ENCODE results near the gene SAMD14.

SAMD14 gene

GRCh38 chr17:50123649-50124349, 6.2 kb downstream of the SAMD14 start:
- peaks cover 10 to 14% of the 10 kb centered on the region in 2 donors for H3K4me1 Mint-ChIP-seq
- no peak for ATAC-seq (replicated peaks)
- H3K4me3 Mint-ChIP-seq: no peak overlapping the region
- peaks cover 0 to 3% of the 10 kb centered on the region in 2 donors for H3K36me3 Mint-ChIP-seq
- peaks cover 0 to 2% of the 10 kb centered on the region in 2 donors for H3K9me3 Mint-ChIP-seq
- H3K27ac Mint-ChIP-seq: no peak overlapping the region
- DNase-seq: no peak
- peaks cover 20 to 32% of the 10 kb centered on the region in 2 donors for H3K27me3 Mint-ChIP-seq

GRCh38 chr17:50122945-50123344, 7.0 kb downstream of the SAMD14 start:
- H3K36me3 Mint-ChIP-seq: no peaks in the 10 kb centered on the region
- DNase-seq: no peak
- no peaks in the 10 kb centered on the region for H3K9me3 Mint-ChIP-seq
- ATAC-seq (replicated peaks): no peak
- H3K4me1 Mint-ChIP-seq: peaks cover 4 to 6% of the 10 kb centered on the region in 2 donors
- no peak overlapping the region for H3K27ac Mint-ChIP-seq
- H3K27me3 Mint-ChIP-seq: peaks cover 15 to 32% of the 10 kb centered on the region in 2 donors
- H3K4me3 Mint-ChIP-seq: no peak overlapping the region

GRCh38 chr17:50120475-50121253, 9.3 kb downstream of the SAMD14 start:
- Mint-ChIP-seq H3K4me3 (no peak overlapping the region), H3K9me3 (no peaks in the 10 kb centered on the region), H3K27ac (no peak overlapping the region), H3K36me3 (peaks cover 0 to 2% of the 10 kb centered on the region in 2 donors), H3K4me1 (peaks cover 5 to 8% of the 10 kb centered on the region in 2 donors), H3K27me3 (peaks cover 25 to 49% of the 10 kb centered on the region in 2 donors)
- DNase-seq (no peak), ATAC-seq (replicated peaks) (no peak)

- H3K27me3 Mint-ChIP-seq: peaks cover 35 to 67% of the 10 kb centered on the region in 2 donors
- no peak overlapping the region for H3K4me3 Mint-ChIP-seq
- H3K9me3 Mint-ChIP-seq: no peaks in the 10 kb centered on the region
- ATAC-seq (replicated peaks): no peak
- H3K27ac Mint-ChIP-seq: no peak overlapping the region
- peaks cover 11 to 15% of the 10 kb centered on the region in 2 donors for H3K4me1 Mint-ChIP-seq
- no peak for DNase-seq
- peaks cover 0 to 2% of the 10 kb centered on the region in 2 donors for H3K36me3 Mint-ChIP-seq
These were observed 11.1 kb downstream of the SAMD14 start for GRCh38 chr17:50118828-50119218.

- H3K4me1 Mint-ChIP-seq: peaks cover 11 to 15% of the 10 kb centered on the region in 2 donors
- H3K27me3 Mint-ChIP-seq: peaks cover 41 to 73% of the 10 kb centered on the region in 2 donors
- DNase-seq (no peak), ATAC-seq (replicated peaks) (no peak)
- H3K27ac Mint-ChIP-seq: no peak overlapping the region
- H3K36me3 Mint-ChIP-seq: peaks cover 0 to 2% of the 10 kb centered on the region in 2 donors
- no peak overlapping the region for H3K4me3 Mint-ChIP-seq
- no peaks in the 10 kb centered on the region for H3K9me3 Mint-ChIP-seq
These were observed 11.7 kb downstream of the SAMD14 start for GRCh38 chr17:50118076-50118827.

- DNase-seq (peak; percentile 47), ATAC-seq (replicated peaks) (peak; percentile 87 to 88)
- H3K27me3 Mint-ChIP-seq: peaks cover 40 to 74% of the 10 kb centered on the region in 2 donors
- H3K36me3 Mint-ChIP-seq: peaks cover 0 to 2% of the 10 kb centered on the region in 2 donors
- H3K4me3 Mint-ChIP-seq: peak overlapping the region; percentile 75 to 80
- no peak overlapping the region for H3K27ac Mint-ChIP-seq
- H3K4me1 Mint-ChIP-seq: peaks cover 11 to 15% of the 10 kb centered on the region in 2 donors
- H3K9me3 Mint-ChIP-seq: no peaks in the 10 kb centered on the region
These were observed 12.5 kb downstream of the SAMD14 start for GRCh38 chr17:50117202-50118051.

GRCh38 chr17:50115756-50116155, 14.2 kb downstream of the SAMD14 start:
- Mint-ChIP-seq H3K4me1 (peaks cover 11 to 15% of the 10 kb centered on the region in 2 donors), H3K4me3 (no peak overlapping the region), H3K27ac (no peak overlapping the region), H3K36me3 (peaks cover 0 to 2% of the 10 kb centered on the region in 2 donors), H3K9me3 (no peaks in the 10 kb centered on the region), H3K27me3 (peaks cover 37 to 68% of the 10 kb centered on the region in 2 donors)
- DNase-seq (no peak), ATAC-seq (replicated peaks) (no peak)

GRCh38 chr17:50114849-50115357, 15.1 kb downstream of the SAMD14 start:
- Mint-ChIP-seq H3K9me3 (no peaks in the 10 kb centered on the region), H3K4me3 (no peak overlapping the region), H3K36me3 (peaks cover 0 to 2% of the 10 kb centered on the region in 2 donors), H3K4me1 (peaks cover 11 to 15% of the 10 kb centered on the region in 2 donors), H3K27ac (no peak overlapping the region), H3K27me3 (peaks cover 37 to 63% of the 10 kb centered on the region in 2 donors)
- peak; percentile 57 to 59 for ATAC-seq (replicated peaks)
- no peak for DNase-seq

GRCh38 chr17:50114401-50114800, 15.6 kb downstream of the SAMD14 start:
- Mint-ChIP-seq H3K9me3 (no peaks in the 10 kb centered on the region), H3K27me3 (peaks cover 32 to 58% of the 10 kb centered on the region in 2 donors), H3K4me1 (peaks cover 11 to 15% of the 10 kb centered on the region in 2 donors), H3K27ac (no peak overlapping the region), H3K4me3 (no peak overlapping the region), H3K36me3 (peaks cover under 1 to 2% of the 10 kb centered on the region in 2 donors)
- DNase-seq: no peak
- no peak for ATAC-seq (replicated peaks)

- no peak for DNase-seq
- peaks cover 11 to 15% of the 10 kb centered on the region in 2 donors for H3K4me1 Mint-ChIP-seq
- H3K4me3 Mint-ChIP-seq: no peak overlapping the region
- no peak for ATAC-seq (replicated peaks)
- peaks cover 29 to 56% of the 10 kb centered on the region in 2 donors for H3K27me3 Mint-ChIP-seq
- H3K9me3 Mint-ChIP-seq: no peaks in the 10 kb centered on the region
- H3K36me3 Mint-ChIP-seq: peaks cover 4 to 7% of the 10 kb centered on the region in 2 donors
- H3K27ac Mint-ChIP-seq: no peak overlapping the region
These were observed 16.2 kb downstream of the SAMD14 start for GRCh38 chr17:50113624-50114320.

- Mint-ChIP-seq H3K4me3 (no peak overlapping the region), H3K27ac (no peak overlapping the region), H3K27me3 (peaks cover 29 to 45% of the 10 kb centered on the region in 2 donors), H3K36me3 (peaks cover 4 to 9% of the 10 kb centered on the region in 2 donors), H3K9me3 (no peaks in the 10 kb centered on the region), H3K4me1 (peaks cover 11 to 15% of the 10 kb centered on the region in 2 donors)
- DNase-seq: no peak
- no peak for ATAC-seq (replicated peaks)
These were observed 17.3 kb downstream of the SAMD14 start for GRCh38 chr17:50112694-50113093.

- ATAC-seq (replicated peaks) (no peak), DNase-seq (no peak)
- H3K27ac Mint-ChIP-seq: peak overlapping the region; percentile 14
- peaks cover 4 to 9% of the 10 kb centered on the region in 2 donors for H3K36me3 Mint-ChIP-seq
- H3K4me3 Mint-ChIP-seq: no peak overlapping the region
- peaks cover 8 to 10% of the 10 kb centered on the region in 2 donors for H3K4me1 Mint-ChIP-seq
- H3K9me3 Mint-ChIP-seq: no peaks in the 10 kb centered on the region
- peaks cover 24 to 39% of the 10 kb centered on the region in 2 donors for H3K27me3 Mint-ChIP-seq
These were observed 18.0 kb downstream of the SAMD14 start for GRCh38 chr17:50111673-50112655.

Measured in stimulated activated naive B cell treated with anti-CD40 and anti-IgM and Interleukin-4, amounts not matched to agents 10 μg/mL and 1 μg/mL and 100 μg/mL, for 72 hours (primary cell).